GM21515 (cell line): Measurements from ENCODE around the gene KMT2E.

Experiments
- ATAC-seq: cut with Tn5 transposase; IDR thresholded peaks from one replicate; pipeline ENCODE4 v1.9.1; 2021; ENCODE audit not compliant: unreplicated experiment

Gene KMT2E

DNA sequence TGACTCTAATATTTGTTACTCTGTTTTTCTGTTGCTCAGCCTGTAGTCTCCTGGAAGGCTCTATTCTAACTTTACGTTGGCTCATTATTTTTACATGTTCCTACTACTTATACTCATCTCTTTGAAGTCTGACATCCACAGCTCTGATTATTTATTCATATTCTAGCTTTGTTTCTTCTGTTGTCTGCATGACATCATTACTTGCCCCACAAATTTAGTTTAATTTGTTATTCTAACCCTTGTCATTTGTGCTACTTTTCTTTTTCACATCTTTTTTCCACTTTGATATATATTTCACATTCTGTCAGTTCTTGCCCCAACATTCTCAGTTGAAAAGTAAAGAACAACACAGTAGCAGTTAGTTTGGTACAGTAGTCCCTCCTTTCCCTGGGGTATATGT, 51.1 kb downstream of the KMT2E start:
- no peak for ATAC-seq

DNA sequence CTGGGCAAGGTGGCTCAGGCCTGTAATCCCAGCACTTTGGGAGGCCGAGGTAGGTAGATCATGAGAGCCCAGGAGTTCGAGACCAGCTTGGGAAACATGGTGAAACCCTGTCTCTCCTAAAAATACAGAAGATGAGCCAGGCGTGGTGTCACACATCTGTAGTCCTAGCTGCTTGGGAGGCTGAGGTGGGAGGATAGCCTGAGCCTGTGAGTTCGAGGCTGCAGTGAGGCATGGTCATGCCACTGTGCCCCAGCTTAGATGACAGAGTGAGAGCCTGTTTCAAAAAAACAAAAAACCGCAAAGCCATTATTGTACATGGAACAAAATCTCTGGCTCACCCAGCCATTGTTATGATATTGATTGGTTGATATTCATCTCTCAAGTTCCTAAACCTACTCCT, 53.7 kb downstream of the KMT2E start:
- no peak for ATAC-seq

DNA sequence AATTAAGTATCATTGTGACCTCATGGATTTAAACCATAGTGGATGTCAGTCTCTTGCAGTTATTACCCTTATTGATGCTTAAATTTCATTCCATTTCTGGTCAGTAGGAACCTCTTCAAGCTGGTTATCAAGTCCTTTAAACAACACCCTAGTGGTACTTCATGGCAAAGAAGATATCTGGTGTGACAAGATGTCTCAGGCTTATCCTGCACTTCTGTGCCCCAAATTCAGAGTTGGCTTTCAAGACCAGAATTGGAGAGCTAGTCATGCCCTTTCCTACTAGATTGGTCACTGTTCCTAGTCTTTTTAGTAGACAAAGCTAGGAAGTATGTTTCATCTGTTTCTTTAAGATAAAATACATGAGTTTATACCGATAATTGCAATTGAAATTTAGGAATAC, 54.9 kb downstream of the KMT2E start:
- ATAC-seq = no peak

DNA sequence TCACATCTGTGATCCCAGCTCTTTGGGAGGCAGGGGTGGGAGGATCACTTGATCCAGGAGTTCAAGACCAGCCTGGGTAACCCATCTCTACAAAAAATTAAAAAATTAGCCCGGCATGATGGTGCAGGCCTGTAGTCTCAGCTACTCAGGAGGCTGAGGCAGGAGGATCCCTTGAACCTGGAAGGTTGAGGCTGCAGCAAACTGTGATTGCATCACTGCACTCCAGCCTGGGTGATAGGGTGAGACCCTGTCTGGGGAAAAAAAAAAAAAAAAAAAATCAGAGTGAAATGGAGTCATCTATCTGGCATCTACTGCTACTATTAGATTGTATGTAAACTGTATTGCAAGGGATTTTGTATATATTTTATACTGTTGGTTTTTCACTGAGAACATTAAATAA, 59.1 kb downstream of the KMT2E start:
- ATAC-seq = no peak

DNA sequence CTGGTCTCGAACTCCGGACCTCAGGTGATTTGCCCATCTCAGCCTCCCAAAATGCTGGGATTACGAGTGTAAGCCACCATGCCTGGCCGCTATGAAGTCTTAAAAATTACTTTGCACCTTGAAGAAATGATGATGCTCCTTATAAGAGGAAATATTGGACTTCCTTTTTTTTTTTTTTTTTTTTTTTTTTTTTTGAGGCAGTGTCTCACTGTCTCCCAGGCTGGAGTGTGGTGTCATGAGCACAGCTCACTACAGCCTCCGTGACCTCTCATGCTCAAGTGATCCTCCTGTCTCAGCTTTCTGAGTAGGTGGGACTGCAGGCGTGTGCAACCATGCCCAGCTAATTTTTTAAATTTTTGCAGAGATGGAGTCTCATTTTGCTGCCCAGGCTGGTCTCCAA, 65.3 kb downstream of the KMT2E start:
- ATAC-seq = no peak

DNA sequence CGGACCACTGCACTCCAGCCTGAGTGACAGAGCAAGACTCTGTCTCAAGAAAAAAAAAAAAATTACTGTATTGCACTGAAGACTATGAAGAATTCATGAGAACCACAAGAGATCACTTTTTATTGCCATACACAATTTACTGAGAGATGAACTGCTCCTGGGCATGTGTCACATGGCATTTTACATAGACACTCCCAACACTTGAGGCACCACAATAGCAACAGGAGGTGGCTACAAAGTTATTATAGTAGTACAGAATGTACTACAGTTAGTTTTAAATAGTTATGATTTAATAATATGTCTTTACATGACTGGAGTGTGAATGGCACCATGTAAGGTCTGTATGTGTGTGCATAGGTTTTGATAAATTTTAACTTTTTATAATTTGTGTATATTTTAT, 70.6 kb downstream of the KMT2E start:
- ATAC-seq = no peak

DNA sequence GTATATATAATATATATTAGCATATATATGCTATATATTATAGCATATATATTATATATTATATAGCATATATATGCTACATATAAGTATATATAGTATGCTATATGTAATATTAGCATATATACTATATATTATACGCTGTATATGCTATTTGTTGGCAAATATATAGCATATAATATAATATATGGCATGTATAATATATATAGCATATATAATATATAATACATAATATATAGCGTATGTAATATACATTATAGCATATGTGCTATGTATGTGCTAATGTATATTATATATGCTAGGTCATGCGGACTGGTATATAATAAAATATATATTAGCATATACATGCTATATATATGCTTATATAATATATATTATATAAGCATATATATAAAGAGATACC, 72.8 kb downstream of the KMT2E start:
- no peak for ATAC-seq

DNA sequence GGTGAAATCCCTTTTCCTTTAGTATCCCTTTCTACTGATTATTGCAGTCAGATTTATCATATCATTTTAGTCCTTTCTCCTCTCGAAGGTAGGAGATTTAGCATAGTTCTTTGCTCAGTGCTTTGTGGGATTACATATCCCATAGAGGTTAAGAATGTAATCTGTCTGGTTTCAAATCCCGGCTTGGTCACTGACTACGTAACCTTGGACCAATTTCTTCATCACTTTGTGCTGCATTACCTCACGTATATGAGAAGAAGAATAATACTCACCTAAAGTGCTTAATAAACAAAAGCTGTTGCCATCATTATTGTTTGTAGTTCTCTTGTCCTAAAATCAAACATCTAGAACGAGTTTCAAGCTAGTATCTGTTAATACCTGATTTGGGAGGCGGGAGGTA, 74.0 kb downstream of the KMT2E start:
- ATAC-seq = no peak

DNA sequence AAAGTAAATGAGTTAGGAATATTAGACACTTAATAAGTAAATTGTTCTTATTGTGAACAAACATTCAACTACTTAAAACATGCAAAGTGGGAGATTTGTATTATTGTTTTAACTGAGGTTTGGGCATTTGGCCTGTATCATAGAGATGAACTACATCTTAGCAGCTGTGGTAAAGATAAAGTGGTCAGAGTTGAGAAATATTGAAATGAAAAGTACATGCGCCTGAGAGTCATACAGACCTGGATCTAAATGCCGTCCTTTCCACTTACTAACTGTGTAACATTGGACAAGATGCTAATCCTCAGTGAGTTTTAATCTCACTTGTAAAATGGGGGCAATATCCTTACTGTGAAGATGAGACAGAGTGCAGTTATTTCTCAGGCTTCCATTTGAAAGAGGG, 74.5 kb downstream of the KMT2E start:
- no peak for ATAC-seq

DNA sequence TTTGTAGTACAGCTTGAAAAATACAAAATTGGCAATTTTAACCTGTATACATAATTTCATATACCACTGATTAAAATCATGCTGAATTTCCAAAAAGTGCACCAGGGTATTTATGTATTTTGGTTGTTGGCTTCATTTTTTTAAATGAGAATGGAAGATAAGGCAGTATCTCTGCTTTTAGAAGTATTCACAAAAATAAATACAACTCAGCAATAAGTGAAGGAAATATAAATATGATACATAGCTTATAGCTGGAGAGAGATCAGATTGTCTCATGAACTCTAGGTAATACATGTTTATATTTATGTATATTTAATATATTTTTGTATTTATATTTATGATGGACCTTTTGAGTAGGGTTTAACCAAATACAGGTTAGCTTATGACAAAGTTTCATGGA, 81.0 kb downstream of the KMT2E start:
- no peak for ATAC-seq

DNA sequence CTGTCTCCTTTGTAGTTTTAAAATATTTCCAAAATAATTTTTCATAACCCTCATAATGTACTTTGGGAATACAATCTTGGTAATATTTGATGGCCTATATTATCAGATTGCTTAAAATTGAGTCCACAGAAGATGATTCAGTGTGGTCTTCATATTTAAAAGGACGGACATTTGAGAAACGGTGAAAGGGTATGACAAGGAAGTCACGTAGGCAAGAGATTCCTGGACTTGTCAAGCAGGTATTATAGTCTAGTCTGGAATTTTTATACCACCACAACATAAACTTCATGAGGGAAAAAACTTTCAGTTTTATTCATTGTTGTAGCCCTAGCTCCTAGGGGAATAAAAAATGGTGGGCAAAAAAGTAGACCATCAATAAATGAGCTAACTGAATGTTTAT, 82.3 kb downstream of the KMT2E start:
- ATAC-seq = no peak

DNA sequence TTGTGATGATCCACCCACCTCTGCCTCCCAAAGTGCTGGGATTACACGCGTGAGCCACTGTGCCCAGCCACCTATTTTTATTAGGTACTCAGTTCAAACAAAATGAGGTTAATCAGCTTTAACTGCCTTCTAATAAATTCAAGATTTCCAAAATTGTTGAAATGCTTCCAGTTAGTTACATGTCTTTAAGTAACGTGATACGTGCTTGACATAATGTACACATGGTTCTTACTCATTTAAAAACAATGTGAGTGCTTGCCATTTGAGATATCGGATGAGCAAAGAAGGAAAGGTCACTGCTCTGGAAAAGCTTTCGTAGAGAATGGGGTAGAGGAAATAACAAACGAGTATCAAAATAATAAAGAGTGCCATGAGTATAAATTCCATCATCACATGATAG, 83.6 kb downstream of the KMT2E start:
- ATAC-seq = no peak

DNA sequence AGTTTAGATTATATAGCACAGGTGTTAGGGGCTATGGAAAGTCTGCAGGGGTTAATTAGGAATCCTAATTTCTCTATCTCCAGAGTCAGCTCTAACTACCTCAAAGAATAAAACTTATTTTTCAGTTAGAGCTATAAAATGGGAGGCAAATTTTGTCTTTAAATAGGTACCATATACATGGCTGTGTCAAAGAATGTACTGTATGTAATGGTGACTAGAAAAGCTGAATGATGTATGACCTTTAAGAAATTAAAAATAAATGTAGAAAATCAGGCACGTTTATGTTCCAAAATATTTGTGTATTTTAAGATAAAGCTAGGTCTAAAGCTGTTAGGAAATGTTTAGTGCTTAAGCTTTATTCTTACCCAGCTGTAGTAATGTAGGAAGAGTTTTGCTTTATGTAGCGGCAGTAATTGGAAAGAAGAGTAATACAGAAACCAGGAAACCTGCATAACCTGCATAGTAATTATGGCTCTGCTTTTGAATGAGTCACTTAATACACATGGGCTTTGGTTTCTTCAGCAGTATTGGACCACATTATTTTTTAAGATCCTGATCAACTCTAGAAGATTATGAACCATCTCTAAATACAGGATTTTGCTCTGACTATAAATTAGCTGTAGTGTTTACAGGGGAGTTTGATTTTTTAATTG, 85.0 kb downstream of the KMT2E start:
- peak; percentile 62 for ATAC-seq

DNA sequence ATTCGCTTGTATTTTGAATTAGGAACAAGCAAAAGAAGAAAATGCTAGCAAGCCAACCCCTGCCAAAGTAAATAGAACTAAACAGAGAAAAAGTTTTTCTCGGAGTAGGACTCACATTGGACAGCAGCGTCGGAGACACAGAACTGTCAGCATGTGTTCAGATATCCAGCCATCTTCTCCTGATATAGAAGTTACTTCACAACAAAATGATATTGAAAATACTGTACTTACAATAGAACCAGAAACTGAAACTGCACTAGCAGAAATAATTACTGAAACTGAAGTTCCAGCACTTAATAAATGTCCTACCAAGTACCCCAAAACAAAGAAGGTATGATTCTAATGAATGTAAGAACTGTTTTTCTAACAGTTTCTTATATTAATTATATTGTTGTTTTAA, 87.9 kb downstream of the KMT2E start:
- peak; percentile 62 for ATAC-seq

DNA sequence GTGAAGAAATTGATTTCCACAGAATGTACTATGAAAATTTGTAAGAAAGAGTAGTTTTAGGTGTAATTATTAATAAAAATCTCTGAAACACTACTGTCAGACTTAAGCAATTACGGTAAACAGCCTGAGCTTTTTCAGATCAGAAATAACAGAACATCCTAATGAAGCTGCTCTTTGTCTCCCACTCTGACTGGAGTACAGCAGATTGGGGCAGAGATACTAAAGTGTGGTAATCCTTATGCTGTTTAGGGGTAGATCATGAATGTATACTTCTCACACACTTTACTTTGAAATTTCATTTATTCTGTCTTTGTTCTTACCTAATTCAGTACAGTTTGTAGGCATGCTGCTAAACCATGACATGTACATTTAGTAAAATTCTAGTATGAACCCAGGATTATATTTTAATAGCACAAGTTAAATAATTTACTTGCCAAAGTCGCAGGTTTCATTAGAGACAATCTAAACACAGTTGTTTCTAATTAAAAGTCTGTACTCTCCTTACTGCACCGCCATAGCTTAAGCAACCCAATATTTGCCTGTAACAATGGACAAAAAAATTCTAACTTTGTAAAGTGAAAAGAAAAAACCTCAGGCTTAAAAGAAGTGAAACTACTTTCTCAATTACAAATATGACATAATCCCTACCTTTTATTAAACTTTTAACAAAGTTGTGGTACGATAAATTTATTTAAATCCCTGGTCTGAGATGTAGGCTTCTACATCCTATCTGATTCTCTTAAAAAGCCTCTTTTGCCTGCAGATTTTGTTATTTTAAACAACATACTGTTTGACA, 88.8 kb downstream of the KMT2E start:
- ATAC-seq = no peak

DNA sequence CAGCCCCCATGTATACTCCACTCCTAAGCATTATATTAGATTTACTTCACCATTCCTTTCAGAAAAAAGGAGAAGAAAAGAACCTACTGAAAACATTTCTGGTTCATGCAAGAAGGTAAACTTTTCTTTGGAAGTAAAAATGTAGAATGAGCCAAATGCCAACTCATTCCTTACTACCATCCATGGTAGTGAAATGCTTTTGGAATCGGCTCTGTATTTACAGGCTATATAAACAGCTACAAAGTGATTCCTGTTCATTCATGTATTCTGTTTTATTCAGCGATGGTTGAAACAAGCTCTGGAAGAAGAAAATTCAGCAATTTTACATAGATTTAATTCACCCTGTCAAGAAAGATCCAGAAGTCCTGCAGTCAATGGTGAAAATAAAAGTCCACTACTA, 91.6 kb downstream of the KMT2E start:
- no peak for ATAC-seq

DNA sequence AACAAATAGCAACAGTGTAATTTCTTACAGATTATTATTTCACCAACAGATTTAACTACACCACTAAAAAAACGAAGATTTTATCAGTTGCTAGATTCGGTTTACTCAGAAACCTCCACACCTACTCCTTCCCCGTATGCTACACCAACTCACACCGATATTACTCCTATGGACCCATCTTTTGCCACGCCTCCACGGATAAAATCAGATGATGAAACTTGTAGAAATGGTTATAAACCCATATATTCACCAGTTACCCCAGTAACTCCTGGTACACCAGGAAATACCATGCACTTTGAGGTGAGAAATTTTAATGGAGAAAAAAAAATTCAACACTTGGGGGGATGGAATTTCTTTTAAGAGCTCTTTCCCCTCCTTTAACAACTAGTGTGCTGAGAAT, 92.5 kb downstream of the KMT2E start:
- no peak for ATAC-seq

DNA sequence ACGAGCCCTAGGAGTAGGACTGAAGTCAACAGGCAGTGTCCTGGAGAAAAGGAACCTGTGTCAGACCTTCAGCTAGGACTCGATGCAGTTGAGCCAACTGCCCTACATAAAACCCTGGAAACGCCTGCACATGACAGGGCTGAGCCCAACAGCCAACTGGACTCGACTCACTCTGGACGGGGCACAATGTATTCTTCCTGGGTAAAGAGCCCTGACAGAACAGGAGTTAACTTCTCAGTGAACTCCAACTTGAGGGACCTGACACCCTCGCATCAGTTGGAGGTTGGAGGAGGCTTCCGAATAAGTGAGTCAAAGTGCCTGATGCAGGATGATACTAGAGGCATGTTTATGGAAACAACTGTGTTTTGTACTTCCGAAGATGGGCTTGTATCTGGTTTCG, 93.5 kb downstream of the KMT2E start:
- no peak for ATAC-seq

DNA sequence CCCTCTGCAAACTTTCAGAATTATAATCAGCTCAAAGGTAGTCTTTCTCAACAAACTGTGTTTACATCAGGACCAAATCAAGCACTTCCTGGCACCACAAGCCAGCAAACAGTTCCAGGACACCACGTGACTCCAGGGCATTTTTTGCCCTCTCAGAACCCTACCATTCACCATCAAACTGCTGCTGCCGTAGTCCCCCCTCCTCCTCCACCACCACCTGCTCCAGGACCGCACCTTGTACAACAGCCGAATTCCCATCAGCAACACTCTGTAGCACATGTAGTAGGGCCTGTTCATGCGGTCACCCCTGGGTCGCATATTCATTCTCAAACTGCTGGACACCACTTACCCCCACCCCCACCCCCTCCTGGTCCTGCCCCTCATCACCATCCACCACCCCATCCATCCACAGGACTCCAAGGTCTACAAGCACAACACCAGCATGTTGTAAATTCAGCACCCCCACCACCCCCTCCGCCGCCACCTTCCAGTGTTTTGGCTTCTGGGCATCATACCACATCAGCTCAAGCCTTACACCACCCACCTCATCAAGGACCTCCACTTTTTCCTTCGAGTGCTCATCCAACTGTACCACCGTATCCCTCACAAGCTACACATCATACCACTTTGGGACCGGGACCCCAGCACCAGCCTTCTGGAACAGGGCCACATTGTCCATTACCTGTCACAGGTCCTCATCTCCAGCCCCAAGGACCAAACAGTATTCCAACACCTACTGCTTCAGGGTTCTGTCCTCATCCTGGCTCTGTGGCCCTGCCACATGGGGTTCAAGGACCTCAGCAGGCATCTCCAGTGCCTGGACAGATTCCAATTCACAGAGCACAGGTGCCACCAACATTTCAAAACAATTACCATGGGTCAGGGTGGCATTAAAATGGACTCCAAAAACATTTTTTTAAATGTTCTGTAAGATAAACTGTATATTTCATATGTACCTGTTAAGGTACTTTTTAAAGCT, 98.7 kb downstream of the KMT2E start:
- ATAC-seq = no peak

DNA sequence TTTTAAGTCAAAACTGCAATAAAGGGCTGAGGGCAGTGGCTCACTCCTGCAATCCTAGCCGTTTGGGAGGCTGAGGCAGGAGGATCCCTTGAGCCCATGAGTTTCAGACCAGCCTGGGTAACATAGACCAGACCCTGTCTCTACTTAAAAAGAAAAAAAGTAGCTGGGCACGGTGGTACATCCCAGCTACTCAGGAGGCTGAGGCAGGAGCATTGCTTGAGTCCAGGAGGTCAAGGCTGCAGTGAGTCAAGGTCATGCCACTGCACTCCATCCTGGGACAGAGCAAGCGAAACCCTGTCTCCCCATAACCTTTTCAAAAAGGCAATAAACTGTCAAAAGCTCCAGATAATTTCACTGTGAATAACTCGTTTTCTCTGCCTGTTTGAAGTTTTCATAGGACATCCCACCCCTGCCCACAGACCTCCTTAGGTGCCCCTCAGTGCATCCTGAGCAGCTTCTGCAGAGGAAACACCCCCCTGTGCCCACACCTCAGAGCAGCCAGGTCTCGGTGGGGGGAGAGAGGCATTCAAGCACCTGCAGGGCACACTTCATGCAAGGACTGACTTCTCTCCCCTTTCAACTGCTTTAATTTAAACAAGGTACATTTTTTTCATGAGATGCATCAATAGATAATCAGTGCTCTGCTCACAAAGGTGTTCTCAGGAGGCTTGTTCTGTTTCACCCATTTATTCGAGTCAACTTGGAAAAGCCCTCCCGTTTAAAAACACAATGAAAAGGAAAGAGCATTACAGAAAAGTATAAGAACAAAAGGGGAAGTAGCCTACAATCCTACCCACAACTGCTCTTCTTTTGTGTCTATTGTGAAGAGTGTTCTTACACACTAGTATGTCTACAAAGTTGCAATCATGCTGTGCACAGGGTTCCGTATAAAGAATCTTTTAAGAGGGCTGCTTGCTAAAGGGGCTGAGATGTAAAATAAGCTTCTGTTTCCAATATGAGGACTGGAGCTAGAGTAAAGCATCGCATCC, 104.9 kb downstream of the KMT2E start:
- no peak for ATAC-seq

DNA sequence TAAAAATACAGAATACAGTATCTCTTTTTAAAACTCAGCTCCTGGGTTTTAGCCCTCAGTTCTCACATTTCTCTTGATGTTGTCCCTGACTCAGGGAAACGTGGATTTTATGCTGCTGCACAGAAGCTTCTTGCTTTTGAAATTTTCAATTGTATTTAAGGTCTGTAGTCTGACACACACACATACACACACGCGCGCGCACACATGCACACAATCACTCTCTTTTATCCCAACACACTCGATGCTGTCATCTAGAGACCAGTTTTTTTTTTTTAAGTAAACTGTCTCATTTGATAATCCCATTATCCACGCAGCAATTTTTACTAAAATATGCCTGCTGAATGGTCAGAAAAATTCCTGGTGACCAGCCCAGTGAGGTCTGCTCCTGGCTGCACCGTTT, 108.6 kb downstream of the KMT2E start:
- no peak for ATAC-seq
